ENCODE data around the gene CCNDBP1.
"Not testable (repeated sequence)": the region's sequence is repeated elsewhere in the genome, so short reads cannot be mapped to it uniquely, and the experiment has no call there.

Gene CCNDBP1

DNA sequence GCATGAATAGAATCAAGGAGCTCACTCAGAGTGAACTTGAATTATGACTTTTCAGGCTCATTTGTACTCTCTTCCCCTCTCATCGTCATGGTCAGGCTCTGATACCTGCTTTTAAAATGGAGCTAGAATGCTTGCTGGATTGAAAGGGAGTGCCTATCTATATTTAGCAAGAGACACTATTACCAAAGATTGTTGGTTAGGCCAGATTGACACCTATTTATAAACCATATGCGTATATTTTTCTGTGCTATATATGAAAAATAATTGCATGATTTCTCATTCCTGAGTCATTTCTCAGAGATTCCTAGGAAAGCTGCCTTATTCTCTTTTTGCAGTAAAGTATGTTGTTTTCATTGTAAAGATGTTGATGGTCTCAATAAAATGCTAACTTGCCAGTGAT is 9.6 kb downstream of the CCNDBP1 start:
- no peak for DNase-seq

DNA sequence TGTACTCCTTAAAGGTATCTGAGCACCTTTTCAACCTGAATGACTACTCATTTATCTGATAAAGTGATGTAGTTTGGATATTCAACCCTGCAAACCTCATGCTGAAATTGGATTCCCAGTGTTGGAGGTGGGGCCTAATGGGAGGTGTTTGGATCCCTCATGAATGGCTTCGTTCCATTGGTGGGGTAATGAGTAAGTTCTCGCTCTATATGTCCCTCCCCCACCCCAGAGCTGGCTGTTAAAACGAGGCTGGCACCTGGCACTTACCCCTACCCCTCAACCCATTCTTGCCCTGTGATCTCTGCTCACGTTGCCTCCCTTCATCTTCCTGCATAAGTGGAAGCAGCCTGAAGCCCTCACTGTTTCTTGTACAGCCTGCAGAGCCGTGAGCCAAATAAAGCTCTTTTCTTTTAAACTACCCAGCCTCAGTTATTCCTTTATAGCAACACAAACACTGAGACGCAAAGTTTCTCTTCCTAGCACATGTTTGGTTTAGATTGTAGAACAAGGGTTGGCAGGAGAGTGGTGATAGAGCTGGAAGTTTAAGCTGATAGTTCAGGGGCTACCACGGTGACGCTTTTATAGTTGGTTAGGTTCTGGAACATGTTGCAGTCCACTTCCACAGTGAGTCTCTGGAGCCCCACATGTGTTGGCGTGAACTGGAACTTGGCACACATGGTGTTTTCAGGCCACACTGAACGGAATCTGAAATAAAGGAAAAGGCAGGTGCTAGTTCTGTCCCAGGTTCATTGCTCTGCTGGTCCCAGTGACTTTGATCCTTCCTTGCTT is 11.8 kb downstream of the CCNDBP1 start:
- DNase-seq: no peak

DNA sequence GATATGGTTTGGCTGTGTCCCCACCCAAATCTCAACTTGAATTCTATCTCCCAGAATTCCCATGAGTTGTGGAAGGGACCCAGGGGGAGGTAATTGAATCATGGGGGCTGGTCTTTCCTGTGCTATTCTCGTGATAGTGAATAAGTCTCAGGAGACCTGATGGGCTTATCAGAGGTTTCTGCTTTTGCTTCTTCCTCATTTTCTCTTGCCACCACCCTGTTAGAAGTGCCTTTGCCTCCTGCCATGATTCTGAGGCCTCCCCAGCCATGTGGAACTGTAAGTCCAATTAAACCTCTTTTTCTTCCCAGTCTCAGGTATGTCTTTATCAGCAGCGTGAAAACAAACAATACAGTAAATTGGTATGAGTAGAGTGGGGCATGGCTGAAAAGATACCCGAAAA is 12.6 kb downstream of the CCNDBP1 start:
- DNase-seq: not testable (repeated sequence)

DNA sequence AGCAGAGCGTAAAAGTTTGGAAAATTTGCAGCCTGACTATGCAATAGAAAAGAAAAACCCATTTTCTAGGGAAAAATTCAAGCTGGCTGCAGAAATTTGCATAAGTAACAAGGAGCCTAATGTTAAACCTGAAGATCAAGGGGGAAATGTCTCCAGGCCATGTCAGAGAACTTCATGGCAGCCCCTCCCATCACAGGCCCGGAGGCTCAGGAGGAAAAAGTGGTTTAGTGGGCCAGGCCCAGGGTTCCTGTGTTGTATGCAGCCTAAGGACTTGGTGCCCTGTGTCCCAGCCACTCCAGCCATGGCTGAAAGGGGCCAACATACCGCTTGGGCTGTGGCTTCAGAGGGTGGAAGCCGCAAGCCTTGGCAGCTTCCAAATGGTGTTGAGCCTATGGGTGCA is 13.4 kb downstream of the CCNDBP1 start:
- not testable (repeated sequence) for DNase-seq

DNA sequence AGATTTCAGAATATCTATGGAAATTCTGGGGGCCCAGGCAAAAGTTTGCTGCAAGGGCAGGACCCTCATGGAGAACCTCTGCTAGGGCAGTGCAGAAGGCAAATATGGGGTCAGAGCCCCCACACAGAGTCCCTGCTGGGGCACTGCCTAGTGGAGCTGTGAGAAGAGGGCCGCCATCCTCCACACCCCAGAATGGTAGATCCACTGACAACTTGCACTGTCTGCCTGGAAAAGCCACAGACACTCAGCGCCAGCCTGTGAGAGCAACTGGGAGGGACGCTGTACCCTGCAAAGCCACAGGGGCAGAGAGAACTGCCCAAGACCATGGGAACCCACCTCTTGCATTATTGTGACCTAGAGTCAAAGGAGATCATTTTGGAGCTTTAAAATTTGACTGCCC is 13.8 kb downstream of the CCNDBP1 start:
- no peak for DNase-seq

DNA sequence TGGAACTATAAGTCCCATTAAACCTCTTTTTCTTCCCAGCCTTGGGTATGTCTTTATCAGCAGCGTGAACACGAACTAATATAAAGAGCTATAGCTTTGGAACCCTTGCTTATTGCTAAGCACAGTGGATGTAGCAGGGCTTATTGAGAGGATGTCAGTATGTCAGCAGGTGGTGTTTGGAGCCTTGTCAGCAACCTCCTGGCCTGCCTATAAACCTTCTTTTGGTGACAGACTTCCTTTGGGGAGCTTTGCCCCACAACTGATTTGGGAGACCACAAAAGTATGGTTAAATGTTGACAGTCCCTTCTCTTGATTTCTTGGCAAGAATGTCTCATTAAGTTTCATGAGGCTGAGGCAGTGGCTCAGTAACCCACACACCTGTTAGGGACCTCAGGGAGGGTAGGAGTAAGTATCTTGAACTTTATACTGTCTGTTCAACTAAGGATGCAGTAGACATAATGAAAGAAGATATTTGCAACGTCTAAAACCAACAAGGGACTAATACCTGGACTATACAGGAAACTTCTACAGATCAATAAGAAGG is 14.8 kb downstream of the CCNDBP1 start:
- DNase-seq: no peak

DNA sequence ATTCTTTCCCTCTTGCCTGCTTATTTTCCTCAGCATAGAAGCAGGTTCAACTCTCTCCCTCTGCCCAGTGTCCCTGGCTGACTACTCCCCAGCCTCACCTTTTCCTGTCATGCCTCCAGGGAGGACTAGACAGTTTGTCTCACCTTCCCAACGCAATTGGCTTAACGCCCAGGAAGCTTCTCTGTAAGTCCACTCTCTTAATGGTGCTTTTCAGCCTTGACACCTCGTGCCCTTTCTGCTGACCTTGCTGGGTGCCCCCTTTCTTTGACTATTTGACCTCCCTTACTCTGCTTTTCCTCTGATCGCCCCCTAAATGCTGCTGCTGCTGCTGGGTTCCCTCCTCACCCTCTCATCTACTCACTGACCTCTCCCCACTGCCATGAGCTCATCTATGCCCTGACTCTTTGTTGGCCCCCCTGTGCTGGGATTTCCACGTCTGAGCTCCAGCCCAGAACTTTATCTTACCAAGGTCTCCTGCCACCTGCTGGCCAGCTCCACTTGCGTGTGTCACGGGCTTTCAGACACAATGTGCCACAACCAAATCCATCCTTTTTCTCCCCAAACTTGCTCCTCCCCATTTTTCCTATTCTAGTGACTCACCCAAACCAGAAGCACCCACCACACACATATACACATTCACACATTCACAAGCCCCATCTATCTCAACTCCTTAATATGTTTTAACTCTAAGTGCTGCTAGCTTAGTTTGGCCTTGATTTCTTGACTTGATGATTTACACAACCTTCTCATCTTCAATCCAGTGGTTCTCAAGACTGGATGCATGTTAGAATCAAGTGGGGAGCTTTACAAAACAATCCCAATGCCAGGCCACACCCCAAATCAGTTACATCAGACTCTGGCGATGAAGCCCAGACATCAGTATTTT is 19.1 kb downstream of the CCNDBP1 start:
- DNase-seq: peak; percentile 36 to 40

DNA sequence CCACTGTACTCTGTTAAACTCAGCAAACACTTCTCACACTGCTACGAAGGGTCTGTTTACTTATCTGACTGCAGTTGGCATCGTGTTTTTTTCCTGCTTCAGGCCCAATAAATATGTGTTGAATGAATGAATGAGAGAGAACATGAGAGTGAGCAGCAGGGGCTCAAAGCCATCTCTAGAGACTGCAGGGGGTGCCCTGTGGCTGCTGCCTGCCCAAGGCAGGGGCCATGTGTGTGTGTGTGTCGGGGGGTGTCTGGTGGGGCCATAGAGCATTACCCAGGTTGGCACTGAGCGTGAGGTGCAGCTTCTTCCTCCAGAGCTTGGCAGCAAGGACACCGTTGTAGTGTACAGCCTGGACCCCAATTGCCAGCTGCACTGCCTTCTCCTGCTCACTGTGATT is 20.9 kb downstream of the CCNDBP1 start:
- no peak for DNase-seq

DNA sequence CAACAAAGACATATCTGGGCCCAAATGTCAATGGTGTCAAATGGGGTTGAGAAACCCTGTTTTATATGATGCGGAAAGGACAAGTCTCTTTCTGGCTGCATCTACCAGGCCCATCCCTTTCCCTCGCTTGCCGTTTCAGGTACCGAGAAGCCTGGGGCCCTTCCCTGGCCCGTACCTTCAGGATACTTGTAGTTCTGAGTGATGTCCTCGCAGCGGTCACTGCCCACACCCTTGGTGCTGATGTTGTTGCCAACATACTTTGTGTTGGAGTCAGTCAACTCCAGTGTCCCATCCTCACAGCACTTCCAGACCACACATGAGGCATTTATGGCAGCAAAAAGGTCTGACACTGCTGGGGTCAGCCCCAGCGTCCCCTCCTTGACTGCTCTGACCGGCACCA is 21.8 kb downstream of the CCNDBP1 start:
- DNase-seq: no peak

DNA sequence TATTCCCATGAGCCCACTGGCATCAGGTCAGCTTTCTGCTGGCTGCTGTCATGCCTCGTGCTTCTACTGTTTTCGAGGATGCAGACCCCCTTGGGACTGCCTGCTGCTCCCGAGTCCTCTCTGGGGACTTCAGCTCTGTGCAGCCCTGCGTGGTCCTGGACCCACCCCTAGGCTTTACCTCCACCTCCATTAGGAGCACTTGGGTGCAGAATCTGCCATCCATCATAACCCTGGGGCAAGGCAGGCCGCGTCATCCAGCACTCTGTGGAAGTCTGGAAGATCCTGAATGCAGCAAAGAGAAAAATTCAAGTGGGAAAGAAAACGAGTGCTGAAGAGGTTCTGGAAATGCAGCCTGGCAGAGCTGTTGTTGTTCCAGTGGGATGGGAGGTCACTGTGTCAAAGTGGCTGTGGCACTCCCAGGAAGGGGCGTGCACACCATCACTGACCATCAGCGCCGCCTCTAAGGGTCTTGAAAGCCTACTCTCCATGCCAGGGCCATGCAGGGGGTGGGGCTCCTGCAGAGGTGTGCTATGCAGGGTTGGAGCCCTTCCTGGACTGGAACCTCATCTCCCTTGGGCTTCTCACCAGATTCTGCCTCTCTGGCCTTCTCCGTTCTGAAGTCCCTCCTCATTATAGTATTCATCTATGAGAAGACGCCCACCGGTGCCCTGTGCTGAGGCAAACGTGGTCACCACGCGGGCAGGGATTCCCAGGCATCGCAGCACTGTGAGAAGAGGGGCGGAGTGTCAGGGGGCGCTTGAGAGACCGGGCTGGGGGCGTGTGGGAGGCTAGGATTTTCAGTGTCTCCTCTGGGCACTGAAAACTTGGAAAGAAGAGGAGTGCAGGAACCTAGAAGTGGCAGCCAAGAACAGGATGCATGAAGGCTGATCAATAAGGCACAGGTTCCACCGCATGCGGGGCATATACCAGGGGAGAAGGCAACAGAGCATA is 23.1 kb downstream of the CCNDBP1 start:
- no peak for DNase-seq

DNA sequence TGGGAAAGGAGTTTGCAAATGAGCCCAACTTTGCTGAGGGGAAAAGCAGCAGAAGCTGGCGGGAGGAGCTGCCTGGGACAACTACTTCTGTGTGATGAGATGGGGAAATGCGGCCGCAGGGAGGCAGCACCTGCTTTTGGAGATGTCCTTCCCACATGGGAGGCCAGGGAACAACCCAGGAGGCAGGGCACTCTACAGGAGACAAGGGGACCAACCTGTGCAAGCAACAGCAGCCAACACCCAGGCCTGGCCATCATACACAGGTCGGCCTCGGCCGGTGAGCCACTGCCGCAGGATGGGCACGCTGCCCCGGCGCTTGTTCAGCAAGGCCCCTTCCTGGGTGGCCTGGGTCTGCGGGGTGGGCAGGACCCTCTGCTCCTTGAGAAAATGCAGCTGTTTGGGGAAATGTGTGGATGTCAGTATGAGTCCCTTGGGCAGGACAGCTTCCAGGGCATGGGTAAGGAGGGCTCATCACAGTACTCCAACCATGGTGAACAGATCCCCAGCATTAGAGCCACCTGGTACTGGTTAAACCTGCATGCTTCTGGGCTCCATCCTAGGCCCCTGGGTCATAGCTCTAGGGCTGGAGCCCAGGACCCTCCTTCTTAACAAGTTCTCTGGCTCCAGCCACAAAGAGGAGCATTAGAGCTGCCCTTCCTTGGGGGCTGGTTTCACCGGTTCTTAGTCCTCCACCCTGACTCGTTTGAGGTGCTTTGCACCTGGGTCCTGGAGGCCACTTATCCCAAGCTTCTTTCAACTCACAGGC is 24.0 kb downstream of the CCNDBP1 start:
- no peak for DNase-seq

DNA sequence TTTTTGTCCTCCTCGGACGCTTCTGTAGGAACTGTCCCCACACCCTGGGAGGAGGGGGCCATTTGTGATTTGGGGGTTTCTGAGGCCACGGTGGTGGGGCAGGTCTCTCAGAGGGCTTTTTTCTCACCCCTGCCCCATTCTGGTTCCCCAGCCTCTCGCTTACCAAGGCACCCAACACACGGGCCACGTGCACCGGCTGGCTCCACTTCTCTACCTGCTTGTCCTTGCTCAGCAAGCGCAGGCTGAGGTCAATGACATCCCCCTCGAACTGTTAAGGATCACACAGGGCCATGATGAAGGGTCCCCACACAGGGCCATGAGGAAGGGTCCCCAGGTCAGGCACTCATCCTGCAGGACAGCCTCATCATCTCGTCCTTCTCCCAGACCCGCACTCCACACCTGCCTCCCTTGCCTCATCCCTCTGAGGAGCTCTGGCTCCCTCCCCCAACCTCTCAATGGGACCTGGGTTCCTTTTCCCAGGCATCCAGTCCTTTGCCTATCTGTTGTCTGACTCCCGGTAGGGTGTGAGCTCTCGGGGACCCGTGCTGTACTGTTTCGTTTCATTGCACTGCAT is 25.1 kb downstream of the CCNDBP1 start:
- no peak for DNase-seq

DNA sequence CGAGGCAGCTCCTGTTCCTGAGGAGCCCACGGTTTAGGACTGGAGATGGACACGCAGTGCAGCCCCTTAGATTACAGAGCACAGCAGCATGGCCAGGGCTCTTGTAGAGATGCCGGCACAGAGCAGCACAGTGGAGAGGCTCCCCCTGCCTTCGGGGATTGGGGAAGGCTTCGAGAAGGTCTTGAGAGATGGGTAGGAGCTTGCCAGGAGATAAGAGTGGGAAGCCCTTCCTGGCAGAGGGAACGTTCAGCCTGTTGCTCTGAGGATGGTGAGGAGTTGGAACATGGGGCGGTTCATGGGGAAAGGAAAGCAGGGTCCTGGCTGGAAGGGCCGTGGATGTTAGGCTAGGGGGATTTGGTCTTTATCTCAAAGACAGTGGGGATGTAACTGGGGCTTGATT is 25.6 kb downstream of the CCNDBP1 start:
- no peak for DNase-seq

DNA sequence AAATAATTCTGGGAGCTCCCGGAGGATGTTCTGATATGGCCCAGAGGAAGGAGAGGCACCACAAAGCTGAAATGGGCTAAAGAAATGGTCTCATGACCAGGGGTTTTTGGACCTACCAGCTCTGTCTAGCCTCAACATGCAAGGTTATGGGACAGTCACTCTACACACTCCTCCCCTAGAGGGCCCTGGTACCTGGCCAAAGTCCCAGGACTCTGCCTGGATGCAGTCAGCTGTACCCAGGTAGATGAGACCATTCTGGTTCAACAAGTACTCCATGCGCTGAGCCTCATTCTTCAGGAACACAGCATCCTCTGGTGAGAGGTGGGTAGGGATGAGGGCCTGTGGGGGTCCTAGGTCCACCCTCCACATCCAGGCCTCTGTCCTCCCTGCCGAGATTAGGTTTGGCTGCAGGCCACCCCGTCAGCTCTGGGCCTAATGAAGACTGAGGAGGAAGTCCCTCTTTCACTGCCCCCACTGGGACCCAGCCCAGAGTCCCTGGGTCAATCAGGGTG is 26.1 kb downstream of the CCNDBP1 start:
- no peak for DNase-seq

DNA sequence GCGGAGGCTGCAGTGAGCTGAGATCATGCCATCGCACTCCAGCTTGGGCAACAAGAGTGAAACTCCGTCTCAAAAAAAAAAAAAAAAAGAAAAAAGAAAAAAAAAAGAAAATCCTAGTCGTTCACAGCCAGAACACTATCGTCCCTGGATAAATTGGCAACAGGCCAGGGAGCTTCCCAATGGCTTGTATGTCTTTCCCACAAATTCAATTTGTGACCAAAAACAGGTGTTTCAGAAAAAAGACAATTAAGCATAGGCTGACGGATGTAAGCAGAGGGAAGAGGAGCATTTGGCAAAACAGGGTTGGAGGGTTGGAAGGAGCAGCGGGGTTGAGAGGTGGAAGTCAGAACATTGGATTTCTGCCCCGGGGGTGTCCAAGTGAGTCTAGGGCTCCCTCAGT is 27.1 kb downstream of the CCNDBP1 start:
- no peak for DNase-seq

DNA sequence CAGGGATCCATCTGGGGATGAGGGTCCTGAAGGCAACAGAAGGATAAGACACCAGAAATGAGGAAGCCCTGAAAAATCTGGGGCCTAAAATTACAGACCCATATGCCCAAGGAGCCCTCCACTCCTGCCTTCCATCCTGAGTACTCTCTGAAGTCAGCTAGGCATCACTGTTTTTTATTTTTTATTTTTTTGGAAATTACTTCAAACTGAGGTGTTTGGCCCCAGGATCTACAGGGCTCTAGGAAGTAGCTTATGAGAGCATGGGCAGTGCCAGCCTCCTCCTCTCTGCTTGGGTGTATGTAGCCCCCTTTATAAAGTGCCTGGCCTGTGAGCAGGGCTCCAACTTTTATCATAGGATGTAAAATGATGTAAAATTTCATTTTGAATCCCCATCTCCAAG is 27.7 kb downstream of the CCNDBP1 start:
- no peak for DNase-seq

DNA sequence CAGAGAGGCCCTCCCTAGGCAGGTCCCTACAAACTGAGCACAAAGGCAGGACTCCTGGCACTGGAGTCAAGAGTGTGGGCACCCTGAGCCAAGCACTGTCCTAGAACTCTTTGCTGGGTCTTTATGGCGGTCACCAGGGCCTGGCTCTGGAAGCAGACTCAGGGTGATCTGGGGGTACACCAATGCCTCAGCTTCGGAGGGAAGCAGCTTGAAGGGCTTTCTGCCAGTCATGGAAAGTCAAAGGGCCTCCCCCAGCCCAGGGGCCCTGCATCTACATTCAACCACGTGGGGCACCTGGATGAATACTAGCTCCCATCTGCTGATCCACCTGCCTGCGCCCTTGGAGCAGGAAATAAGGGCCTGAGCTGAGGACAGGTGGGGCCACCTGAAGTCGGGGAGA is 28.3 kb downstream of the CCNDBP1 start:
- DNase-seq: no peak

DNA sequence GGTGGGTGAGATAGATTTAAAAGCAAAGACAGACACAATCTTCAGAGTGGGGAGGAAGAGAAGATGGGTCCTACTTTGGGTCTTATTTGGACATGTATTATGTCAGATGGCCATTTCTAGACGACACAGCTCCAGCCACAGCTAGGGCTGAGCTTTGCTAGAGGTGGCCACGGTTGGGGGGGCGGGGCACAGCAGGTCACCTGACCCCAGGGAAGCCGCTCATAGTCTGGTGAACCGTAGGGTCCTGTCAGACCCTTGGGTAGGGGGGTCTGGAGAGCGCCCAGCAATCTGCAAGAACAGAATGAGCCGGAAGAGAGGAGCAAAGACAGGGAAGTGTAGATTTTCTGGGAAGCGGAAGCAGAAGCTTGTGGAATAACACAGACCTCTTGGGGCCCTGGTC is 29.0 kb downstream of the CCNDBP1 start:
- no peak for DNase-seq

DNA sequence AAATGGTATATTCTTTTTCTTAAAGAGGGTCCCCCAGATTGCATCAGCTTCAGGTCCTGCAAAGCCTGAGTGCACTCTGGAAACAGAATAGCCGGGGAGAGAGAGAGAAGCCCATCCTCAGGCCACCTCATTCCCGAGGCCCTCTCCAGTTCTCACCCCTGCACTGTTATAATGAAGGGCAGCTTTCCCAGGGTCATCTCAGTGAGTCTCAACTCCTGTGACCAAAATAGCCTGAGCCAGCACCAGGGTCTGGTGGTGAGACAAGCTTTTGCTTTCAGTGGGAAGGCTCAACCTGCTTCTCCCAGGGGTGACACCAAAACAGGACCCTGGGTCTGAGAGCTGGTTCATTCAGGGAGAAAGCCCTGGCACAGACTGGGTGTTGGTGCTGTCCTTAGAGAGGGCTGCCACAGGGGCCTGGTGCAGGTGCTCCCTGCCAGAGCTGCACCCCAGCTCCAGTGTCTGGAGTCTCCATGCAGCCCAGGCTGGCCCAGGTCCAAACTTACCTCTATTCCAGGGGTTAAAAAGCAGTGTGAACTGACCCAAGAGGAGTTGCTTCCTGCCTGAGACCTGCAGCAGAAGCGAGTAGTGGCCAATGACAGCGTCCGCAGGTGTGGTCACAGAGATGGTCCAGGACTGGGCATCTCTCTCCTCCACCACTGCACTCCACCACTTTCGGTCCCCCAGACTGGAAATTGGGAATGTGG is 29.5 kb downstream of the CCNDBP1 start:
- DNase-seq: no peak

DNA sequence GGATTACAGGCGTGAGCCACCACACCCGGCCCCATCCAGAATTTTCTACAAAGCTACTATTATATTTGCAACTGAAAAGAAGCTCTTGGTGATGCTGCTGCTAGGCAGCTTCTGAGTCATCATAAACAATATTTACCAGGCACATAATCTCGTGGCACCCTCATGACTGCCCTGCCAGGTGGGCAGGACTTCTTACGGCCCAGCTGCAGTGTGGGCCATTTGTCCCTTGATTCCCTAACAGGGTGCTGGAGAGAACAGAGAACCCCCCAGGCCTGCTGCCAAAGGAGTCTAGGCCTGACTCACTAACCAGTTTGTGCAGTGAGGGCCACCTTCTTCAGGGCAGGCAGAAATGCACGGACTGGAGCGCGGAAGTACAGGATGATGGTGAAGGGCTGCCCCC is 30.8 kb downstream of the CCNDBP1 start:
- DNase-seq: no peak

Measured in CD4-positive, alpha-beta T cell treated with Interleukin-4 for 1 hour (primary cell).